ENCODE data around the gene ZDHHC21. TPM values are rescaled to one million over a fixed set of nuclear protein-coding genes. Genes with fewer than 3 reads are reported as not detected.
"Not testable (repeated sequence)": the region's sequence is repeated elsewhere in the genome, so short reads cannot be mapped to it uniquely, and the experiment has no call there.

ZDHHC21 gene
- total RNA-seq, 1 donor from 2014 or later = 8.0 TPM

DNA sequence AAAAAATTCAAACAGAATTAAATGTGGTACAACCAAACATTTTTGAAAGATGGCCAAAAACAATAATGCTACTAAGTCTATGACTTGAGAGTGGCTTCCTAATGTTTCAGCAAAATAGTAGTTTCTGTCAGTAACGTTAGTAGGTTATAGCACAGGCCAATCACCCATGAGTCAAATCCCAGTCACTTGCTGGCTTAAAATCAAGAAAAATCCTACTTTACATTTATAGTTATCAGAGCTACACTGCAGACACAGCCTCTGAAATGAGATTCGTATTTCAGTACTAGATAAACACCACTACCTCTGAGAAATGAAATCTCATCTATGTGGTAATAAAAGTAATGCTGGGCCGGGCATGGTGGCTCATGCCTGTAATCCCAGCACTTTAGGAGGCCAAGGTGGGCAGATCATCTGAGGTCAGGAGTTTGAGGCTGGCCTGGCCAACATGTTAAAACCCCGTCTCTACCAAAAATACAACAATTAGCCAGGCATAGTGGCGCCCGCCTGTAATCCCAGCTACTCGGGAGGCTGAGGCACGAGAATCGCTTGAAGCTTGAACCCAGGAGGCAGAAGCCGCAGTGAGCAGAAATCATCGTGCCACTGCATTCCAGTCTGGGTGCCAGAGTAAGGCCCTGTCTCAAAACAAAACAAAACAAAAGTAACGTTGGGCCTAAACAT lies 6.1 kb downstream of the ZDHHC21 start:
- DNase-seq (ENCODE audit: missing footprints) (no peak), ATAC-seq (no peak)
- intact Hi-C loops (cut with DNase I) = no loop called here

- ATAC-seq (no peak), DNase-seq (ENCODE audit: missing footprints) (no peak)
- intact Hi-C loops (cut with DNase I) = no loop called here
Observed at GRCh38 chr9:14686168-14686567, 7.1 kb downstream of the ZDHHC21 start.

GRCh38 chr9:14682616-14683015 lies 10.6 kb downstream of the ZDHHC21 start:
- intact Hi-C loops (cut with DNase I); ATAC-seq; DNase-seq (ENCODE audit: missing footprints): not testable (repeated sequence)

DNA sequence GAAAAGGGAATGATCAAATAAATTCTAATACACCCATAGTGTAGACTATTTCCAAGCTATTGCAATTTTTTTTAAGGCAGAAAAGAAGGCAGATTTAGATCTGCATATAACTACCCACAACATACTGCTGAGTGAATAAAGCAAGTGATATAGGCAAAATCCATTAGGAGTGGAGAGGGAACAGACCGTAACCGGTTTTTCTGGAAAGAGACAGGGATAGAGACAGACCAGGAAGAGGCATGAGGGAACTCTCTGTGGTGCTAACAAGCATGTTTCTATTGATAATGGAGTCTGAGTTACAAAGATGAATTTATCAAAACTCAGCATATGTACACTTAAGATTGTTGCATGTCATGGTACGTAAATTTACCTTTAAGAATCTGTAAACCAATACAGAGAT lies 14.5 kb downstream of the ZDHHC21 start:
- DNase-seq (ENCODE audit: missing footprints) (no peak), ATAC-seq (no peak)
- intact Hi-C loops (cut with DNase I) = no loop called here

DNA sequence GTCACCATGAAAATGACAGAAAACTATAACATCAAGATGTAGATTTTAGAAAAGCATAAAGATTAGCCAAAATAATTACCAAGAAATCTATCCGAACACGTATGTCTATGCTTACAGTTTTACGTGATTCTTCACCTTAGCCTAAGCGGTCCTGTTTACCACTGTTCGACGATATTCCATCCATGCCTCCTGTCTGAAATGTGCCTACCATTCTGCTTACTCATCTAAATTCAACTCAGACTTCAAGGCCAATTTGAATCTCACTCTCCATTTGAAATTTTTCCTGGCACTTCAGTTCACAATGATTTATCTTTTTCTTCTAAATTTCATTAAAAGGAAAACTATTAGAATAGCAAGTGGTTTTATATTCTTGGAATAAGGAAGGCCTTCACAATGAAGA lies 15.4 kb downstream of the ZDHHC21 start:
- no peak for ATAC-seq
- DNase-seq (ENCODE audit: missing footprints) = no peak
- intact Hi-C loops (cut with DNase I) = no loop called here

DNA sequence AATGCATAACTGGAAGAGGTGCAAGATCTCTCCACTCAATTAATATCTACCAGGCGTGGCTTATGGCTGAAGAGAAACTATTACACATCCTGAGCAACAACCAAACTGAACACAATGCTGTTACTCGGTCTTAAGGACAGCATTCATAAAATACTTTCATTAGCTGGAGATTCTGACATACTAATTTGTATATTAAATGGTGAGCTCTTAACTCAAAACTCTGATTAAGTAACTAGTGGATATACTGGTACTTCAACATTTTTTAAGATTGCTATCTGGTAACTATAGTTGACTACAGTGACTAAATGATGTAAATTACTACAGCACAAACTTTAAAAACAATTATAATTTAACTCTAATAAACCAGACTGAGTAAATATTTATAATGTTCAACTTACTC lies 15.8 kb downstream of the ZDHHC21 start:
- no peak for DNase-seq (ENCODE audit: missing footprints)
- intact Hi-C loops (cut with DNase I) = no loop called here
- no peak for ATAC-seq

- ATAC-seq (no peak), DNase-seq (ENCODE audit: missing footprints) (no peak)
- intact Hi-C loops (cut with DNase I) = no loop called here
Observed at GRCh38 chr9:14674630-14675029, 18.6 kb downstream of the ZDHHC21 start.

GRCh38 chr9:14671377-14671776 lies 21.9 kb downstream of the ZDHHC21 start:
- intact Hi-C loops (cut with DNase I) = no loop called here
- ATAC-seq (no peak), DNase-seq (ENCODE audit: missing footprints) (no peak)

DNA sequence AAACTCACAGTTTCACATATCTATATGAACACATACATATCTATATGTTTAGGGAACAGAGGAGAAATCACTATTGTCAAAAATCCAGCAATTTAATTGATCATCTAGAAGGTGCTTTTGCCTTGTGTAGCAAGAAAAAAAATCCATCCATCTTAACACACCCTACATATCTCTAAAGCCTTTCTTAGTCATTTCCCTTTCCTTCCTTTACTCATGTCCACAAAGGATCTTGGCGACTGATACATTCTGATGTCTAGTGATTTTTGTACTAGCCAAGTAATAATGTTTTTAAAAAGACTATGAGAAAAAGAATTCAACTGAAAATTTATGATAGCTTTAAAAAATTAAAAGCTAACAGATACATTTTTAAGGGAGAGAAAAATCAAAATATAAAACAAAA lies 22.5 kb downstream of the ZDHHC21 start:
- ATAC-seq = no peak
- intact Hi-C loops (cut with DNase I) = no loop called here
- no peak for DNase-seq (ENCODE audit: missing footprints)

- intact Hi-C loops (cut with DNase I); ATAC-seq; DNase-seq (ENCODE audit: missing footprints): not testable (repeated sequence)
Observed at GRCh38 chr9:14664022-14664421, 29.2 kb downstream of the ZDHHC21 start.

DNA sequence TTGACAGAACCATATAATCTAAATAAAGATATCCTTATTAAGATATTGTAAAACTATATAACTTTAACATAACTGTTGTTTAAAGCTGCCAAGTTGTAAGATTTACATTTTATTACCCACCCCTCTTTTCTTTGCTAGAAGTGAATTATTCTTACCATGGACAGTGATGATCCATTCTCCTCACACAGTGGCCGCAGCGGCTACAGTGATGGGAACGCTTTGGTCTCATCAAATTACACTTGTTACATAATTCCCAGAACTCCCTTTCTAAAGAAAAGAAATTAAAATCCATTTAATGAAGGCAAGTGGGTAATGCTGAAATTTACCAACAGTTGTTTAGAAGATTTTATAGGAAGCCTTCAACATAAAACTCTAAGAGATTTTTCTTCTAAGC lies 31.2 kb downstream of the ZDHHC21 start:
- intact Hi-C loops (cut with DNase I) = no loop called here
- no peak for DNase-seq (ENCODE audit: missing footprints)
- no peak for ATAC-seq

GRCh38 chr9:14661421-14662059 lies 31.7 kb downstream of the ZDHHC21 start:
- no peak for DNase-seq (ENCODE audit: missing footprints)
- intact Hi-C loops (cut with DNase I) = no loop called here
- ATAC-seq = no peak

- intact Hi-C loops (cut with DNase I) = no loop called here
- ATAC-seq = no peak
- no peak for DNase-seq (ENCODE audit: missing footprints)
Observed at GRCh38 chr9:14660721-14661120, 32.5 kb downstream of the ZDHHC21 start.

- ATAC-seq (no peak), DNase-seq (ENCODE audit: missing footprints) (no peak)
- intact Hi-C loops (cut with DNase I) = no loop called here
Observed at GRCh38 chr9:14654932-14655331, 38.3 kb downstream of the ZDHHC21 start.

- intact Hi-C loops (cut with DNase I) = loop anchor here (2.0 kb wide), 1 partner anchor 189 kb away; no protein-coding TSS in a partner anchor
- ATAC-seq (no peak), DNase-seq (ENCODE audit: missing footprints) (no peak)
Observed at GRCh38 chr9:14653511-14653910, 39.7 kb downstream of the ZDHHC21 start.

DNA sequence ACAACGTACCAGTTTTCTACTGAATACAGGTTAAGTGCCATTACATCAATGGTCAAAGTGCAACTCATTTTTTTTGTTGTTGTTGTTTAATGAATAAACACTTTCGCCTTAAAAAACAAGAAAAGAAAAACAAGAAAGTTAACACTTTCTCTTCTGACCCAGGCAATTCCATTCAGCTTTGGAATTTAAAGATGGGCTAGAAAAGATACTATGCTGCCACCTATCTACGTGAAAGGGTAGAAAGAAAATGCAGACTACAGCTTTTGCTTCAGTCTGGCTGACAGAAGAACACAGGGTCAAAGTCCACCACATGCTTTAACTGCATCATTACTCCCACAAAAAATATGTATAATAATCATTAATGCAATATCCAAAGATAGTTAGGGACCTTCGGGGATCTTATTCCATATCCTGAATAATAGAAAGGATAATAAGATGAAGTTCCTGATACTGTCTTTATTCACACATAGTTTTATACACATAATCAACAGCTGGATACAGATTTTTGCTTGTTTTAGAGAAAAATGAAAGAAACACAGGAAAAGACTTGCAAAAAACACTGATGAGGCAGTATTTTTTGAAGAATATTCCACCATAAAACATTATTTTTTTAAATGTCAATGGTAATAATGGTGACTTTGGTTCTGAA lies 40.4 kb downstream of the ZDHHC21 start:
- intact Hi-C loops (cut with DNase I) = loop anchor here (2.0 kb wide), 1 partner anchor 188 kb away; no protein-coding TSS in a partner anchor
- ATAC-seq = no peak

DNA sequence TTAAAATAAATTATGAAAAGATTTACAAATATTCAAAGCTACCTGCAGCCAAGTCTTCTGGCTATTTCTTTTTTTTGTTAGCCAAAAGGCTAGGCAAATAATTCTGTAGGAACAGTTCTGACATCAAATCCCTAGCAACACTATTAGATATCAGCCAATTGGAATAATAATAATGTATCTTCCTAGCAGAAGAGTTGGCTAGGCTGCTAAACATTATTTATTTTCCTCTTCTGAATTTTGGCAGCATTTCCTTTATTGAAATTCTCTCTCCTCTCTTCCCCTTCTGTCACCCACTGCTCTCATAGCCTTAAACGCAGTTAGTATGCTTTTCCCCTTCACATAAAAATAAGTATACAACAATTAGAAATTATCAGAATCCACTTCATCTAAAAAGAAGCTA lies 42.6 kb downstream of the ZDHHC21 start:
- intact Hi-C loops (cut with DNase I) = no loop called here
- DNase-seq (ENCODE audit: missing footprints) (no peak), ATAC-seq (no peak)

More for the DNA sequence above, 40.4 kb downstream of the ZDHHC21 start:
- DNase-seq (ENCODE audit: missing footprints) = no peak

- DNase-seq (ENCODE audit: missing footprints) (no peak), ATAC-seq (no peak)
- intact Hi-C loops (cut with DNase I) = no loop called here
Observed at GRCh38 chr9:14645648-14646047, 47.6 kb downstream of the ZDHHC21 start.

- ATAC-seq (no peak), DNase-seq (ENCODE audit: missing footprints) (no peak)
- intact Hi-C loops (cut with DNase I) = no loop called here
Observed at GRCh38 chr9:14640967-14641366, 52.3 kb downstream of the ZDHHC21 start.

GRCh38 chr9:14640294-14640693 lies 52.9 kb downstream of the ZDHHC21 start:
- ATAC-seq = no peak
- intact Hi-C loops (cut with DNase I) = no loop called here

More at GRCh38 chr9:14640294-14640693, 52.9 kb downstream of the ZDHHC21 start:
- DNase-seq (ENCODE audit: missing footprints) = no peak
